NCI-H345 treated with DMSO at 0.1 percent for 48 hours (cell line): ENCODE results near the gene SELENOF.
A peak's percentile ranks its signal among the peaks of the same experiment; 100 is the strongest.

Source experiments
- DNase-seq: peaks from one replicate; lab custom pipeline; 2025; ENCODE audit not compliant: unreplicated experiment; lab: John Stamatoyannopoulos, UW

The SELENOF gene

GRCh38 chr1:86860424-86860823 is 53.5 kb downstream of the SELENOF start:
- no peak for DNase-seq

GRCh38 chr1:86860020-86860419 is 53.9 kb downstream of the SELENOF start:
- DNase-seq, result no peak

GRCh38 chr1:86858524-86859261 is 55.2 kb downstream of the SELENOF start:
- no peak for DNase-seq

- no peak for DNase-seq
These were observed 57.7 kb downstream of the SELENOF start for GRCh38 chr1:86856196-86856595.

- no peak for DNase-seq
These were observed 59.6 kb downstream of the SELENOF start for GRCh38 chr1:86854352-86854751.

- no peak for DNase-seq
These were observed 61.0 kb downstream of the SELENOF start for GRCh38 chr1:86852782-86853408.

GRCh38 chr1:86852289-86852688 is 61.6 kb downstream of the SELENOF start:
- DNase-seq, result no peak

- DNase-seq, result no peak
These were observed 64.2 kb downstream of the SELENOF start for GRCh38 chr1:86849756-86850155.

- DNase-seq, result no peak
These were observed 65.3 kb downstream of the SELENOF start for GRCh38 chr1:86848654-86849053.

GRCh38 chr1:86846164-86846647 is 67.7 kb downstream of the SELENOF start:
- no peak for DNase-seq

- DNase-seq, result no peak
These were observed 68.4 kb downstream of the SELENOF start for GRCh38 chr1:86845514-86845913.

- DNase-seq, result no peak
These were observed 72.8 kb downstream of the SELENOF start for GRCh38 chr1:86841116-86841515.

GRCh38 chr1:86833461-86834215 is 80.3 kb downstream of the SELENOF start:
- DNase-seq, result peak; percentile 79

GRCh38 chr1:86832433-86832832 is 81.5 kb downstream of the SELENOF start:
- no peak for DNase-seq

- no peak for DNase-seq
These were observed 84.6 kb downstream of the SELENOF start for GRCh38 chr1:86829321-86829720.

- DNase-seq, result no peak
These were observed 85.9 kb downstream of the SELENOF start for GRCh38 chr1:86828024-86828423.

- no peak for DNase-seq
These were observed 87.1 kb downstream of the SELENOF start for GRCh38 chr1:86826856-86827255.

GRCh38 chr1:86825319-86825718 is 88.6 kb downstream of the SELENOF start:
- DNase-seq, result no peak

- DNase-seq, result peak; percentile 81
These were observed 90.0 kb downstream of the SELENOF start for GRCh38 chr1:86823821-86824500.

GRCh38 chr1:86823386-86823785 is 90.5 kb downstream of the SELENOF start:
- DNase-seq, result no peak

- peak; percentile 33 for DNase-seq
These were observed 91.5 kb downstream of the SELENOF start for GRCh38 chr1:86822459-86822858.
